Osteocyte (in vitro differentiated cells): ENCODE measurements around the gene TNKS1BP1. TPM values are rescaled to one million over a fixed set of nuclear protein-coding genes. Genes with fewer than 3 reads are reported as not detected.

Experiments
- DNase-seq: peaks from one replicate; pipeline ENCODE4 v3.0.0; 2021; ENCODE audit warnings: mixed read lengths; ENCODE audit not compliant: unreplicated experiment; ENCODE audit errors: extremely low spot score
- H3K27ac Mint-ChIP-seq: one replicate; pipeline ENCODE4 v1.8.0; 2021; ENCODE audit warnings: mild to moderate bottlenecking, mixed read lengths; ENCODE audit not compliant: unreplicated experiment
- H3K27me3 Mint-ChIP-seq: one replicate; pipeline ENCODE4 v1.8.0; 2021; ENCODE audit warnings: mixed read lengths; ENCODE audit not compliant: unreplicated experiment
- H3K36me3 Mint-ChIP-seq: one replicate; pipeline ENCODE4 v1.8.0; 2021; ENCODE audit warnings: mixed read lengths; ENCODE audit not compliant: unreplicated experiment
- H3K4me1 Mint-ChIP-seq: one replicate; pipeline ENCODE4 v1.8.0; 2021; ENCODE audit warnings: mixed read lengths; ENCODE audit not compliant: unreplicated experiment
- H3K4me3 Mint-ChIP-seq: one replicate; pipeline ENCODE4 v1.8.0; 2021; ENCODE audit warnings: mild to moderate bottlenecking, moderate library complexity, mixed read lengths; ENCODE audit not compliant: unreplicated experiment
- H3K9me3 Mint-ChIP-seq: one replicate; pipeline ENCODE4 v1.8.0; 2021; ENCODE audit warnings: mixed read lengths; ENCODE audit not compliant: unreplicated experiment
- total RNA-seq: library from RNA; stranded (reverse); gene quantifications from 2 replicates; pipeline ENCODE4 v1.2.1, GENCODE V29; 2021
- TF ChIP-seq, protein P1 (sequence below): fragments of 200-600 bp; sonication (generic); IDR thresholded peaks from 2 replicates; pipeline ENCODE4 v1.5.0; 2021; ENCODE audit warnings: antibody characterized with exemption, mild to moderate bottlenecking, moderate library complexity

TNKS1BP1 gene
- total RNA-seq, 1 donor from 2014 or later = 152 TPM

DNA sequence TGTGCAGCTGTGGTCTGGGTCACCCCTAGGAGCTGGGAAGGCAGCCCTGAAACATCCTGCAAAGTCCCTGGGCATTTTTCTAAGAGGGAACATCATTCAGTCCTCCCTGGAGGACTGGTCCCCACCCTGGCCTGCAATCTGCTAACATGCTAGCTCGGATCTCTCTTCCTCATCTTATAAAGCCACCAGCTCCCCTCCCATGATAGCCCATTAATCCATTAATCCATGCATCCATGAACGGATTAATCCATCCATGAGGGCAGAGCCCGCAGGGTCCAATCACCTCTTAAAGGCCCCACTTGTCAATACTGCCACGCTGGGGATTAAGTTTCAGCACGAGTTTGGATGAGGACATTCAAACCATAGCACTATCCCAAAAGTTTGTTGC, 44.1 kb upstream of the TNKS1BP1 start:
- Mint-ChIP-seq H3K36me3 (no peaks in the 10 kb centered on the region), H3K27me3 (peaks cover 29% of the 10 kb centered on the region), H3K9me3 (no peaks in the 10 kb centered on the region), H3K4me3 (no peak overlapping the region), H3K4me1 (peaks cover 3% of the 10 kb centered on the region), H3K27ac (no peak overlapping the region)
- no peak for DNase-seq
- TF ChIP-seq, protein P1, sequence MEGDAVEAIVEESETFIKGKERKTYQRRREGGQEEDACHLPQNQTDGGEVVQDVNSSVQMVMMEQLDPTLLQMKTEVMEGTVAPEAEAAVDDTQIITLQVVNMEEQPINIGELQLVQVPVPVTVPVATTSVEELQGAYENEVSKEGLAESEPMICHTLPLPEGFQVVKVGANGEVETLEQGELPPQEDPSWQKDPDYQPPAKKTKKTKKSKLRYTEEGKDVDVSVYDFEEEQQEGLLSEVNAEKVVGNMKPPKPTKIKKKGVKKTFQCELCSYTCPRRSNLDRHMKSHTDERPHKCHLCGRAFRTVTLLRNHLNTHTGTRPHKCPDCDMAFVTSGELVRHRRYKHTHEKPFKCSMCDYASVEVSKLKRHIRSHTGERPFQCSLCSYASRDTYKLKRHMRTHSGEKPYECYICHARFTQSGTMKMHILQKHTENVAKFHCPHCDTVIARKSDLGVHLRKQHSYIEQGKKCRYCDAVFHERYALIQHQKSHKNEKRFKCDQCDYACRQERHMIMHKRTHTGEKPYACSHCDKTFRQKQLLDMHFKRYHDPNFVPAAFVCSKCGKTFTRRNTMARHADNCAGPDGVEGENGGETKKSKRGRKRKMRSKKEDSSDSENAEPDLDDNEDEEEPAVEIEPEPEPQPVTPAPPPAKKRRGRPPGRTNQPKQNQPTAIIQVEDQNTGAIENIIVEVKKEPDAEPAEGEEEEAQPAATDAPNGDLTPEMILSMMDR = no peak

DNA sequence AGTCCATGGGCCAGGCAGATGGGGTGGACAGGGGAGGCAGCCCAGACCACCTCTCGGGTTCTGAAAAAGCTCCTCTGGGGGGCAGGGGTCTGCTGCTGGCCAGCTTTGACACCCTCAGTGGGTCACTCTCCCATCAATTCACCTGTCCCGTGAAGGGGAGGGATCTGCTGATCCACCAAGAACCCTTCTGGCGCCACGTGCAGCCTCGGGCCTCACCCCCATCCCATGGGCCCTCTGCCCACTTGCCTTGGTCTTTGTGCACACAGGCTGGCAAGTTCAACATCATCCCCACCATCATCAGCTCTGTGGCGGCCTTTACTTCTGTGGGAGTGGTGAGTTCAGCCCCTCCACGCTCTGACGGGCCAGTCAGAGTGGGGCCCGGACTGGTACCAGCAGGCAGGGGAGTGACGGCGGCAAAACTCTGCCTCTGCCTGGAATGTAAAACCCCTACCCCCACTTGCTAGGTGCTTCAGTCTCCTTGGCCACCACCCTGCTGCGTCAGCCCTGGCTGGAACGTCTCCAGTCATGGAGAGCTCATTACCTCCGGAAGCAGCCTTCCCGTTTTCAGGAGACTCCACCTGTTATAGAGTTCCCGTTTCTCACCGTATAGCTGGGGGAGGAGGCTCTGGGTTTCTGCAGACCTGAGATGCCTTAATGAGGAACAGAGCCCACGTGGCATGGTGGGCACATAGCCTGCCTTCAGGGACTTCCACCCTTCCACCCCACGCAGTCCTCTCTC, 43.5 kb upstream of the TNKS1BP1 start:
- TF ChIP-seq, protein P1 = no peak
- Mint-ChIP-seq H3K4me1 (peaks cover 3% of the 10 kb centered on the region), H3K9me3 (no peaks in the 10 kb centered on the region), H3K36me3 (no peaks in the 10 kb centered on the region), H3K27ac (no peak overlapping the region), H3K4me3 (no peak overlapping the region), H3K27me3 (peaks cover 29% of the 10 kb centered on the region)
- DNase-seq = no peak

DNA sequence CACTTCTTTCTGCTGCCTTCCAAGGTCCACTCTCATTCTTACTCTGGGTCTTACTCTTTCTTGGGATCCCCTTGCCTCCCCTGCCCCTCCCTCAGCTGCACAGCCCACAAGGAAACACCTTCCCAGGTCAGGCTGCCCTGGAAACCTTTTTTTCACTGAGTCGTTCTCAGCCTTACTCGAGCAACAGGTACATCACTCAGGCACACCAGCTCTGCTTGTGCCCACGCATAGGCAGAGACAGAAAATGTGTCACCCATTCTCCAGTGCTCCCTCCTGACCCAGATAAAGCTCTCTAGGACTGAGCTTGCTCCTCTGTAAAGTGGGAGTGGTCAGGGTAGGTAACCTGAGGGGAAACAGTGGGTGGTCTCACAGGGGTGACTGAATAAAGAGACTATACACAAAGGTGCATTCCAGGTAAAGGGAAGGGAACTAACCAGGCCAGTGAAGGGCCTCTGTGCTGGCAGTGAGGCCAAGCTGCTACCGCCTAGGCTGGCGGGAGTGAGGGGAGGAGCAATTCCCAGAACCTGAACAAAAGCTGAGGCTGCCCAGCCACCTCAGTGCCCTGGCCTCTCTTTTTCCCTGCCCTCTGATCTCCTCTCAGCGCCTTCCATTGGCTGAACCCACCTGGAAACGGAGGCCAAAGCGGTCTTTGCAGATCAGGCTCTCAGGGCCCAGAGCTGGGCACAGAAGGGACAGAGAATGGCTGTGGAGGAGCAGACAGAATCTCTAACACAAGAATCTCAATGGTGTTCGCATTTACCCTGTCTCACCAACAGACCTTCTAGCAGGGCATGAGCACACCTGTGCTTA, 40.3 kb upstream of the TNKS1BP1 start:
- no peak for DNase-seq
- peaks cover 37% of the 10 kb centered on the region for H3K27me3 Mint-ChIP-seq
- H3K4me1 Mint-ChIP-seq = peaks cover 4% of the 10 kb centered on the region
- H3K36me3 Mint-ChIP-seq = no peaks in the 10 kb centered on the region
- no peak overlapping the region for H3K4me3 Mint-ChIP-seq
- TF ChIP-seq, protein P1 = no peak
- no peaks in the 10 kb centered on the region for H3K9me3 Mint-ChIP-seq
- no peak overlapping the region for H3K27ac Mint-ChIP-seq

DNA sequence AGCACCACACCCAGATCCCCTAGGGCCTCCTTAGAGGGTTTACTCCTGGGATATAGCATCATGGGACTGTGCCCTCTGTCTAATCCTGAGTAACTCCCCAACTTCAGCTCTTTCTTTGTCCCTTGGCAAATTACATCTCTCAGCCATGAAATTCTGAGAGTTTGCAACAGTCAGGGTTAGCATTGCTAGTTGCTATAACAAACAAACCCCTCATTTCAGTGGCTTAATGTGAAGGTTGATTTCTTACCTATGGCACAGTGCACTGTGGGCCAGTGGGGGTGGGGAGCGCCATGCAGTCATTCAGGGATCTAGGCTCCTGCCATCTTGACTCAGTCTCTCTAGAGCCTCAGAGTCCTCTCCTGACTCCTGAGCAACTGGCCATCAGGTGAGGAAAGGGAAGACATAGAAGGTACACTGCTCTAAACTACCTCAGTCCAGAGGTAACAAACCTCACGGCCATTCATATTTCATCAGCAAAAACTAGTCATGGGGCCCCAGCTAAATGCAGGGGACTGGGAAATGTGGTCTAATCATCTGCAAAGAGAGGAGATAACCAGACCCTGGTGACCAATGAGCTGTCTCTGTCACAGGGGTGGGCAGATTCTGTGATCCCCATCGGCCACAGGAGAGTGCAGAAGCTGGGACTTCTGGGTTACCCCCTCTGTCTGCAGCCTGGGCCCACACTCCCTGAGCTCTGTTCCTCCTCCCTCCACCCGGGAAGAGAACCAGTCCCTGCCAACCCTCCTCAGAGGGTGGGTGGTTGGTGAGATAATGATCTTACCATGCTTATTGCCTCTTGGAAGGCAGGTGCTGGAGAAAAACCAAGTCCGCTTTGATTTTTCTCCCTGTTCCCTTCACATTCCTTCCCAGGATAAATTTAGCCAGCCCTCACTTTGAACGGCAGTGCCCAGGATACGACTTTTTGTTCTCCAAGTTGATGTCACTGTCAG, 38.7 kb upstream of the TNKS1BP1 start:
- Mint-ChIP-seq H3K36me3 (no peaks in the 10 kb centered on the region), H3K4me3 (no peak overlapping the region), H3K4me1 (peaks cover 3% of the 10 kb centered on the region), H3K27ac (no peak overlapping the region), H3K27me3 (peaks cover 36% of the 10 kb centered on the region), H3K9me3 (no peaks in the 10 kb centered on the region)
- TF ChIP-seq, protein P1 = no peak
- no peak for DNase-seq
